H1 (cell line): ENCODE measurements around the gene SYTL2. TPM values are rescaled to one million over a fixed set of nuclear protein-coding genes. Genes with fewer than 3 reads are reported as not detected.

ENCODE experiments used
- BACH1 ChIP-seq: IDR thresholded peaks from 2 replicates; pipeline ENCODE4 v1.6.1; 2012; ENCODE audit warnings: low read length, improper control_type of control experiment
- BRCA1 ChIP-seq: IDR thresholded peaks from 2 replicates; pipeline ENCODE4 v1.6.1; 2012; ENCODE audit warnings: low read depth, low read length, improper control_type of control experiment
- CBX5 ChIP-seq: fragments of 300-800, 300-1000 bp; sonication (generic); IDR thresholded peaks from 2 replicates; pipeline ENCODE4 v1.7.1; 2016; ENCODE audit warnings: antibody characterized with exemption, low read length, low read depth
- CEBPB ChIP-seq: IDR thresholded peaks from 2 replicates; pipeline ENCODE4 v1.6.1; 2012; ENCODE audit warnings: low read depth, low read length
- CREB1 ChIP-seq: IDR thresholded peaks from 2 replicates; pipeline ENCODE4 v1.6.1; 2012; ENCODE audit warnings: inconsistent platforms
- EGR1 ChIP-seq: IDR thresholded peaks from 2 replicates; pipeline ENCODE4 v1.6.1; 2011; ENCODE audit warnings: low read depth, low read length, borderline replicate concordance
- EP300 ChIP-seq, 2 experiments: IDR thresholded peaks; 1 replicate in 1 of 2; 2 replicates in 1 of 2; pipeline ENCODE4 v1.6.1; 2011 to 2012; ENCODE audit warnings: low read depth in 2 of 2, low read length in 2 of 2, mild to moderate bottlenecking in 2 of 2, borderline replicate concordance in 1 of 2, inconsistent platforms in 1 of 2, moderate library complexity in 1 of 2
- FOSL1 ChIP-seq: IDR thresholded peaks from 2 replicates; pipeline ENCODE4 v1.6.1; 2011; ENCODE audit warnings: mild to moderate bottlenecking, low read depth, low read length, moderate library complexity; ENCODE audit not compliant: insufficient read depth
- GTF2F1 ChIP-seq: IDR thresholded peaks from 2 replicates; pipeline ENCODE4 v1.6.1; 2012; ENCODE audit warnings: low read depth, low read length, improper control_type of control experiment, borderline replicate concordance
- HDAC6 ChIP-seq: IDR thresholded peaks from one replicate; pipeline ENCODE4 v1.7.1; 2012; ENCODE audit warnings: low read depth, mild to moderate bottlenecking, inconsistent platforms, low read length, moderate library complexity
- PHF8 ChIP-seq: fragments of 200-600 bp; sonication (generic); conservative IDR thresholded peaks from 2 replicates; pipeline ENCODE4 v1.7.1; 2012; ENCODE audit warnings: low read depth, mild to moderate bottlenecking, inconsistent platforms, low read length, moderate library complexity
- POLR2A ChIP-seq, 2 experiments: IDR thresholded peaks; 1 replicate in 1 of 2; 2 replicates in 1 of 2; pipeline ENCODE4 v1.6.1; 2011; ENCODE audit warnings: low read depth in 2 of 2, low read length in 2 of 2, mild to moderate bottlenecking in 2 of 2; ENCODE audit errors: control extremely low read depth in 1 of 2
- POLR2AphosphoS5 ChIP-seq: IDR thresholded peaks from 2 replicates; pipeline ENCODE4 v1.6.1; 2011; ENCODE audit warnings: low read depth, low read length
- POU5F1 ChIP-seq: IDR thresholded peaks from 2 replicates; pipeline ENCODE4 v1.6.1; 2011; ENCODE audit warnings: low read depth, mild to moderate bottlenecking, low read length, moderate library complexity
- RAD21 ChIP-seq, 2 experiments: IDR thresholded peaks in 1 of 2; conservative IDR thresholded peaks in 1 of 2; 2 replicates each; pipeline ENCODE4 v1.6.1; 2011; ENCODE audit warnings: low read depth in 2 of 2, low read length in 2 of 2, improper control_type of control experiment in 1 of 2, inconsistent platforms in 1 of 2, mild to moderate bottlenecking in 1 of 2, moderate library complexity in 1 of 2
- SAP30 ChIP-seq: fragments of 300-600 bp; sonication (generic); IDR thresholded peaks from 2 replicates; pipeline ENCODE4 v1.7.1; 2012; ENCODE audit warnings: low read length, moderate library complexity, mild to moderate bottlenecking, inconsistent platforms; ENCODE audit not compliant: insufficient read depth, insufficient replicate concordance
- SP1 ChIP-seq: IDR thresholded peaks from 2 replicates; pipeline ENCODE4 v1.6.1; 2011; ENCODE audit warnings: low read depth, low read length
- SP4 ChIP-seq: IDR thresholded peaks from 2 replicates; pipeline ENCODE4 v1.6.1; 2012; ENCODE audit warnings: low read length, inconsistent platforms
- SRF ChIP-seq: IDR thresholded peaks from 2 replicates; pipeline ENCODE4 v1.6.1; 2011; ENCODE audit warnings: mild to moderate bottlenecking, low read depth, low read length, moderate library complexity
- SUZ12 ChIP-seq: fragments of 200-600 bp; sonication (generic); IDR thresholded peaks from 2 replicates; pipeline ENCODE4 v1.6.1; 2012; ENCODE audit warnings: mild to moderate bottlenecking, inconsistent platforms, low read length, moderate library complexity, mixed read lengths
- TAF7 ChIP-seq: optimal IDR thresholded peaks from 2 replicates; pipeline ENCODE3; 2011; ENCODE audit warnings: low read depth, mild to moderate bottlenecking, inconsistent platforms, low read length, moderate library complexity, borderline replicate concordance
- ZNF274 ChIP-seq: IDR thresholded peaks from 2 replicates; pipeline ENCODE4 v1.7.0; 2012; ENCODE audit warnings: low read length, borderline replicate concordance; ENCODE audit errors: extremely low read depth
- polyA plus RNA-seq, 7 experiments: library from polyadenylated mRNA; depleted of rRNA in 3 of 7; stranded (reverse) in 5 of 7; unstranded in 2 of 7; fragments of >200 nt in 5 of 7; fragments of 200-250 nt in 2 of 7; gene quantifications; 1 replicate in 5 of 7; 2 replicates in 1 of 7; 4 replicates in 1 of 7; pipeline versions ENCODE4 v1.2.1 to v1.2.3, GENCODE V29; 2011 to 2013; ENCODE audit warnings: missing spikeins in 2 of 7, mixed read lengths in 2 of 7
- total RNA-seq: library from RNA; stranded (reverse); fragmentation: NEBNext Ultra II Directional; extraction: Animal tissue kit (Norgen Biotek cat#: 25700); gene quantifications from 2 replicates; pipeline ENCODE4 v1.2.1, GENCODE V29; 2021
- TF ChIP-seq, protein P1 (sequence below): IDR thresholded peaks from 2 replicates; pipeline ENCODE4 v1.6.1; 2012; ENCODE audit warnings: inconsistent platforms
- TF ChIP-seq, protein P2 (sequence below): IDR thresholded peaks from 2 replicates; pipeline ENCODE4 v1.6.1; 2011; ENCODE audit warnings: low read length, improper control_type of control experiment

Gene SYTL2
- total and polyA plus RNA-seq, 2 of the 8 experiments (the other 6 are each of a cell fraction or from before 2014, with no cell fraction given) = 1.3 to 9.1 TPM

- peak; percentile 82 to 97 for TF ChIP-seq POLR2A (IDR thresholded peaks at IDR 0.05; ENCODE audit: control extremely low read depth in 1 of 2, low read depth in 2 of 2, low read length in 2 of 2)
- no peak for TF ChIP-seq SUZ12
- no peak for TF ChIP-seq POU5F1
- no peak for TF ChIP-seq SRF
- TF ChIP-seq CBX5 = no peak
- TF ChIP-seq SAP30 = no peak
- TF ChIP-seq EP300 (IDR thresholded peaks at IDR 0.05; ENCODE audit: borderline replicate concordance in 1 of 2, low read depth in 2 of 2, low read length in 2 of 2) = no peak
- TF ChIP-seq GTF2F1 = no peak; the same call in 1 of the 2 replicates
- peak; percentile 84 for TF ChIP-seq BRCA1
- peak; percentile 73 for TF ChIP-seq CREB1
- TF ChIP-seq POLR2AphosphoS5 = peak; percentile 97
- TF ChIP-seq CEBPB = no peak
- TF ChIP-seq ZNF274 = no peak
- no peak for TF ChIP-seq RAD21 (IDR thresholded peaks at IDR 0.05 in 1 of 2, conservative IDR thresholded peaks at IDR 0.05 in 1 of 2; ENCODE audit: low read depth in 2 of 2, low read length in 2 of 2)
- TF ChIP-seq SP1 = no peak
- no peak; the same call in 1 of the 2 replicates for TF ChIP-seq SP4
- peak; percentile 91 for TF ChIP-seq BACH1
- no peak for TF ChIP-seq FOSL1
- TF ChIP-seq HDAC6 = no peak
- TF ChIP-seq EGR1 = no peak
- TF ChIP-seq, protein P1, sequence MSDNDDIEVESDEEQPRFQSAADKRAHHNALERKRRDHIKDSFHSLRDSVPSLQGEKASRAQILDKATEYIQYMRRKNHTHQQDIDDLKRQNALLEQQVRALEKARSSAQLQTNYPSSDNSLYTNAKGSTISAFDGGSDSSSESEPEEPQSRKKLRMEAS = peak; percentile 50; the same call in 1 of the 2 replicates
- TF ChIP-seq, protein P2, sequence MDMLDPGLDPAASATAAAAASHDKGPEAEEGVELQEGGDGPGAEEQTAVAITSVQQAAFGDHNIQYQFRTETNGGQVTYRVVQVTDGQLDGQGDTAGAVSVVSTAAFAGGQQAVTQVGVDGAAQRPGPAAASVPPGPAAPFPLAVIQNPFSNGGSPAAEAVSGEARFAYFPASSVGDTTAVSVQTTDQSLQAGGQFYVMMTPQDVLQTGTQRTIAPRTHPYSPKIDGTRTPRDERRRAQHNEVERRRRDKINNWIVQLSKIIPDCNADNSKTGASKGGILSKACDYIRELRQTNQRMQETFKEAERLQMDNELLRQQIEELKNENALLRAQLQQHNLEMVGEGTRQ = no peak
- TF ChIP-seq PHF8 = peak; percentile 99
- peak; percentile 84 for TF ChIP-seq TAF7
These were observed 146.1 kb downstream of the SYTL2 start, which contains the start of gene CREBZF (continued) for GRCh38 chr11:85664615-85665481.
